HepG2 (cell line): ENCODE results near the gene RCBTB2. TPM values are rescaled to one million over a fixed set of nuclear protein-coding genes. Genes with fewer than 3 reads are reported as not detected.

Experiments used
- ATAC-seq: fragments of 200-7000 bp; cut with Tn5 transposase; 3 replicates; pipeline ENCODE4 v1.9.1; 2020; ENCODE audit warnings: mild to moderate bottlenecking, moderate library complexity
- BruUV-seq: library from RNA; stranded (reverse); fragments of 400-500 nt; replicated peaks from 2 replicates; lab custom pipeline; 2021; lab: Mats Ljungman, UMichigan
- CTCF ChIA-PET: fragments of 300-600 bp; formaldehyde crosslinking; extraction: SDS; loops from one replicate; lab custom pipeline; 2021; ENCODE audit warnings: low total read pairs, inconsistent platforms, low intra/inter-chr PET ratio; lab: Yijun Ruan, JAX
- POLR2A ChIA-PET: fragments of 350-600 bp; sonication (Branson Sonifier 250); formaldehyde crosslinking; loops from one replicate; lab custom pipeline; 2020; ENCODE audit warnings: antibody characterized with exemption, inconsistent platforms; lab: Yijun Ruan, JAX
- DNase-seq: peaks from one replicate; pipeline ENCODE4 v3.0.0-alpha.2; 2015; ENCODE audit warnings: low spot score
- FAIRE-seq: peaks from 3 replicates; lab custom pipeline; 2011; peaks lifted over from hg19 to GRCh38; lab: Jason Lieb, UNC
- H2AFZ ChIP-seq: one replicate; pipeline ENCODE4 v1.6.1; 2011; ENCODE audit warnings: low read length, inconsistent platforms
- H3K27ac ChIP-seq: fragments of 300-600 bp; 3 replicates; pipeline ENCODE4 v1.8.0; 2011; ENCODE audit warnings: mixed run types, mild to moderate bottlenecking, mixed read lengths, low read length, inconsistent platforms; ENCODE audit not compliant: insufficient read depth; ENCODE audit errors: extremely low read length
- H3K27me3 ChIP-seq, 2 experiments: fragments of 200-600 bp in 1 of 2; 2 replicates in 1 of 2; 3 replicates in 1 of 2; pipeline versions ENCODE4 v1.6.0 to v1.8.0; 2011; ENCODE audit warnings: low read length in 2 of 2, mild to moderate bottlenecking in 2 of 2, moderate library complexity in 2 of 2, inconsistent platforms in 1 of 2; ENCODE audit not compliant: insufficient read depth in 2 of 2, control insufficient read depth in 1 of 2
- H3K36me3 ChIP-seq, 2 experiments: fragments of 200-600 bp in 1 of 2; replicated peaks in 1 of 2; 2 replicates in 1 of 2; 3 replicates in 1 of 2; pipeline versions ENCODE4 v1.5.1 to v1.8.0; 2011; ENCODE audit warnings: low read length in 2 of 2, inconsistent platforms in 1 of 2; ENCODE audit not compliant: insufficient read depth in 2 of 2, control insufficient read depth in 1 of 2
- H3K4me1 ChIP-seq: 2 replicates; pipeline ENCODE4 v1.5.1; 2012; ENCODE audit warnings: low read length, inconsistent platforms; ENCODE audit not compliant: insufficient read depth
- H3K4me2 ChIP-seq: 2 replicates; pipeline ENCODE4 v1.6.0; 2011; ENCODE audit warnings: low read depth, low read length, inconsistent platforms
- H3K4me3 ChIP-seq, 3 experiments: fragments of 200-600 bp in 1 of 3; sonication (generic), shearing (Covaris generic) in 1 of 3; replicated peaks in 1 of 3; 2 replicates each; pipeline ENCODE4 v1.5.1; 2011 to 2016; ENCODE audit warnings: low read length in 3 of 3, inconsistent platforms in 2 of 3, low read depth in 2 of 3, mild to moderate bottlenecking in 2 of 3, control low read depth in 1 of 3, mixed read lengths in 1 of 3; ENCODE audit not compliant: insufficient read depth in 1 of 3
- H3K79me2 ChIP-seq: one replicate; pipeline ENCODE4 v1.6.1; 2011; ENCODE audit warnings: low read length, inconsistent platforms; ENCODE audit not compliant: insufficient read depth
- H3K9ac ChIP-seq: 2 replicates; pipeline ENCODE4 v1.6.0; 2011; ENCODE audit warnings: mild to moderate bottlenecking, low read depth, low read length, inconsistent platforms; ENCODE audit not compliant: insufficient read depth
- H3K9me3 ChIP-seq: 2 replicates; pipeline ENCODE4 v1.5.1; 2012; ENCODE audit warnings: mild to moderate bottlenecking, low read length
- H4K20me1 ChIP-seq: 2 replicates; pipeline ENCODE4 v1.6.0; 2011; ENCODE audit warnings: inconsistent platforms, mild to moderate bottlenecking, low read length, moderate library complexity; ENCODE audit not compliant: insufficient read depth
- ATF3 ChIP-seq: sonication (generic); formaldehyde crosslinking; IDR thresholded peaks from 2 replicates; pipeline ENCODE4 v1.4.0; 2020; ENCODE audit warnings: missing genetic modification reagents
- HNF1A ChIP-seq, 2 experiments: sonication (generic) in 1 of 2; formaldehyde crosslinking in 1 of 2; IDR thresholded peaks; 2 replicates each; pipeline versions ENCODE4 v1.4.0 to v1.6.1; 2016 to 2020; ENCODE audit warnings: borderline replicate concordance in 1 of 2, low read depth in 1 of 2, mild to moderate bottlenecking in 1 of 2, missing genetic modification reagents in 1 of 2
- ISX ChIP-seq: sonication (generic); formaldehyde crosslinking; conservative IDR thresholded peaks from 2 replicates; pipeline ENCODE4 v1.5.0; 2020; ENCODE audit warnings: missing genetic modification reagents
- MAFF ChIP-seq: IDR thresholded peaks from 2 replicates; pipeline ENCODE4 v1.6.1; 2011; ENCODE audit warnings: low read depth, low read length, improper control_type of control experiment
- MAFK ChIP-seq, 2 experiments: IDR thresholded peaks in 1 of 2; conservative IDR thresholded peaks in 1 of 2; 2 replicates each; pipeline ENCODE4 v1.6.1; 2011; ENCODE audit warnings: improper control_type of control experiment in 2 of 2, low read length in 2 of 2
- MATR3 ChIP-seq: sonication (generic); formaldehyde crosslinking; IDR thresholded peaks from 2 replicates; pipeline ENCODE4 v1.4.0; 2020; ENCODE audit warnings: missing genetic modification reagents
- MED8 ChIP-seq: sonication (generic); formaldehyde crosslinking; IDR thresholded peaks from 2 replicates; pipeline ENCODE4 v1.8.1; 2023; ENCODE audit warnings: mild to moderate bottlenecking, missing genetic modification reagents; ENCODE audit not compliant: insufficient replicate concordance
- PRPF4 ChIP-seq: fragments of 200-400 bp; formaldehyde crosslinking; IDR thresholded peaks from 2 replicates; pipeline ENCODE4 v1.6.1; 2016; ENCODE audit warnings: low read length, low read depth; ENCODE audit not compliant: poor library complexity, severe bottlenecking
- RXRB ChIP-seq: IDR thresholded peaks from 2 replicates; pipeline ENCODE4 v1.6.1; 2016; ENCODE audit warnings: borderline replicate concordance, missing genetic modification reagents, missing compliant biosample characterization
- SIX4 ChIP-seq: sonication (generic); formaldehyde crosslinking; IDR thresholded peaks from 2 replicates; pipeline ENCODE4 v1.4.0; 2020; ENCODE audit warnings: missing genetic modification reagents
- SRSF4 ChIP-seq: fragments of 200-400 bp; formaldehyde crosslinking; IDR thresholded peaks from one replicate; pipeline ENCODE4 v1.6.1; 2018; ENCODE audit warnings: mild to moderate bottlenecking, low read depth, low read length, moderate library complexity; ENCODE audit not compliant: poor library complexity, severe bottlenecking
- TBL1XR1 ChIP-seq: fragments of 150-350 bp; IDR thresholded peaks from 2 replicates; pipeline ENCODE4 v1.6.1; 2014; ENCODE audit warnings: borderline replicate concordance, low read length; ENCODE audit not compliant: partially characterized antibody
- THAP9 ChIP-seq: sonication (generic); formaldehyde crosslinking; IDR thresholded peaks from 2 replicates; pipeline ENCODE4; 2020; ENCODE audit warnings: missing genetic modification reagents, mild to moderate bottlenecking, borderline replicate concordance
- ZNF432 ChIP-seq: sonication (generic); formaldehyde crosslinking; IDR thresholded peaks from 2 replicates; pipeline ENCODE4 v1.5.0; 2020; ENCODE audit warnings: missing genetic modification reagents, mild to moderate bottlenecking, borderline replicate concordance
- in situ Hi-C: cut with HindIII; loops from 2 replicates; pipeline ENCODE4 v1.10.0; 2017; ENCODE audit warnings: low pct_unique_long_range_greater_than_20kb; ENCODE audit not compliant: extremely low pct_ligation_motif_present
- intact Hi-C: fragments of 100-400 bp; cut with micrococcal nuclease; formaldehyde crosslinking; loops from one replicate; pipeline ENCODE4 v1.10.0; 2022; ENCODE audit not compliant: unreplicated experiment
- polyA plus RNA-seq, 8 experiments: library from polyadenylated mRNA; depleted of rRNA in 3 of 8; stranded (reverse) in 7 of 8; unstranded in 1 of 8; fragments of >200 nt; fragmentation: Illumina TruSeq in 4 of 8; extraction: Trizol in 4 of 8; gene quantifications; 2 replicates each; pipeline versions ENCODE4 v1.2.1 to v1.2.3, GENCODE V29; 2011 to 2016; ENCODE audit warnings: low read depth in 4 of 8, missing spikeins in 1 of 8, mixed read lengths in 1 of 8; ENCODE audit not compliant: insufficient read depth in 1 of 8
- total RNA-seq, 5 experiments: library from RNA; depleted of rRNA; stranded (reverse); fragments of >200 nt; fragmentation: Illumina TruSeq; extraction: Trizol; gene quantifications; 2 replicates each; pipeline ENCODE4 v1.2.3, GENCODE V29; 2016; ENCODE audit warnings: low read depth in 1 of 5

The RCBTB2 gene
- total and polyA plus RNA-seq, 2 of the 13 experiments (the other 11 are each of a cell fraction or from before 2014, with no cell fraction given): 1.9 to 2.7 TPM

- H3K9me3 ChIP-seq: no peaks in the 10 kb centered on the region
- no peaks in the 10 kb centered on the region for H3K36me3 ChIP-seq
- no peak for TF ChIP-seq ZNF432 (CRISPR knock-in tag)
- TF ChIP-seq MED8 (CRISPR knock-in tag): no peak
- no peak for TF ChIP-seq MATR3 (CRISPR knock-in tag)
- TF ChIP-seq PRPF4: no peak
- TF ChIP-seq THAP9 (CRISPR knock-in tag): no peak
- no peak for TF ChIP-seq RXRB (CRISPR knock-in tag)
- TF ChIP-seq HNF1A (IDR thresholded peaks at IDR 0.05; ENCODE audit: low read depth): no peak
- TF ChIP-seq HNF1A (CRISPR knock-in tag; IDR thresholded peaks at IDR 0.05; ENCODE audit: borderline replicate concordance): no peak
- TF ChIP-seq MAFF: no peak
- no peak for TF ChIP-seq MAFK (conservative IDR thresholded peaks at IDR 0.05 in 1 of 2, IDR thresholded peaks at IDR 0.05 in 1 of 2; ENCODE audit: low read length in 2 of 2)
- no peak for TF ChIP-seq SRSF4
- TF ChIP-seq ATF3 (CRISPR knock-in tag): no peak
- TF ChIP-seq SIX4 (CRISPR knock-in tag): no peak
- no peak for TF ChIP-seq ISX (CRISPR knock-in tag)
- TF ChIP-seq TBL1XR1: no peak
- H3K27ac ChIP-seq: no peak overlapping the region
- BruUV-seq: no TSS peak
- no peaks in the 10 kb centered on the region for H3K79me2 ChIP-seq
- no peak overlapping the region for H3K4me2 ChIP-seq
- H2AFZ ChIP-seq: no peak overlapping the region
- no peak overlapping the region for H3K4me3 ChIP-seq
- POLR2A ChIA-PET: no interaction called here
- CTCF ChIA-PET: no interaction called here
- no peaks in the 10 kb centered on the region for H4K20me1 ChIP-seq
- in situ Hi-C loops (no loop called here), intact Hi-C loops (no loop called here)
- no peaks in the 10 kb centered on the region; a peak in 1 of 5 replicates for H3K27me3 ChIP-seq
- ATAC-seq (no peak), DNase-seq (no peak), FAIRE-seq (no peak)
- no peak overlapping the region for H3K9ac ChIP-seq
- H3K4me1 ChIP-seq: peaks cover 19% of the 10 kb centered on the region
Measured at GRCh38 chr13:48489666-48490065, 43.2 kb downstream of the RCBTB2 start.
